Endothelial cell (in vitro differentiated cells): ENCODE measurements around the gene FLG2. TPM values are rescaled to one million over a fixed set of nuclear protein-coding genes. Genes with fewer than 3 reads are reported as not detected.

Source experiments
- DNase-seq: peaks from one replicate; pipeline ENCODE4 v3.0.0; 2021; ENCODE audit warnings: low spot score
- H3K27ac Mint-ChIP-seq: one replicate; pipeline ENCODE4 v1.8.0; 2021; ENCODE audit warnings: mixed read lengths, inconsistent platforms; ENCODE audit not compliant: unreplicated experiment
- H3K27me3 Mint-ChIP-seq: one replicate; pipeline ENCODE4 v1.8.0; 2021; ENCODE audit warnings: mild to moderate bottlenecking, moderate library complexity, mixed read lengths, inconsistent platforms; ENCODE audit not compliant: unreplicated experiment
- H3K36me3 Mint-ChIP-seq: one replicate; pipeline ENCODE4 v1.8.0; 2021; ENCODE audit warnings: mild to moderate bottlenecking, low read depth, mixed read lengths, inconsistent platforms; ENCODE audit not compliant: unreplicated experiment
- H3K4me1 Mint-ChIP-seq: one replicate; pipeline ENCODE4 v1.8.0; 2021; ENCODE audit warnings: mild to moderate bottlenecking, mixed read lengths, inconsistent platforms; ENCODE audit not compliant: unreplicated experiment
- H3K4me3 Mint-ChIP-seq: one replicate; pipeline ENCODE4 v1.8.0; 2021; ENCODE audit warnings: mild to moderate bottlenecking, mixed read lengths, inconsistent platforms; ENCODE audit not compliant: unreplicated experiment
- H3K9me3 Mint-ChIP-seq: one replicate; pipeline ENCODE4 v1.8.0; 2021; ENCODE audit warnings: mixed read lengths, inconsistent platforms; ENCODE audit not compliant: unreplicated experiment
- total RNA-seq: library from RNA; stranded (reverse); fragmentation: NEBNext Ultra II Directional; extraction: Animal tissue kit (Norgen Biotek cat#: 25700); gene quantifications from one replicate; pipeline ENCODE4 v1.2.1, GENCODE V29; 2021; ENCODE audit not compliant: unreplicated experiment
- TF ChIP-seq, protein P1 (sequence below): fragments of 200-600 bp; sonication (generic); IDR thresholded peaks from one replicate; pipeline ENCODE4 v1.5.0; 2021; ENCODE audit warnings: antibody characterized with exemption; ENCODE audit not compliant: unreplicated experiment

The FLG2 gene
- total RNA-seq, 1 donor from 2014 or later, result not detected

DNA sequence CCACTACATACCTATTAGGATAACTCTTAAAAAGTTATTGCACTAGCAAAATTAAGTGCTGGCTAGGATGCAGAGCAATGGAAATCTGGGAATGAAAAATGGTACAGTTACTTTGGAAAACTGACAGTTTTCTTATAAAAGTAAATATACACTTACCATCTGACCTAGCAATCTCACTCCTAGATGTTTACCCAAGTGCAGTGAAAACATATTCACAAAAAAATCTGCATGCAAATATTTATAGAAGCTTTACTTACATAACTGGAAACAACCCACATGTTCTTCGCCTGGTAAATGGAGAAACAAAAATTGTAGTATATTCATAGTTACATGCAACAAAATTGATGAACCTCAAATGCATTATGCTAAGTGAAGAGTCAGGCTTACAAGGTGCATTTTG lies 12.9 kb upstream of the FLG2 start:
- Mint-ChIP-seq H3K4me3 (no peak overlapping the region), H3K36me3 (no peaks in the 10 kb centered on the region), H3K27me3 (no peaks in the 10 kb centered on the region), H3K9me3 (no peaks in the 10 kb centered on the region), H3K4me1 (no peaks in the 10 kb centered on the region), H3K27ac (no peak overlapping the region)
- DNase-seq, result no peak
- TF ChIP-seq, protein P1, sequence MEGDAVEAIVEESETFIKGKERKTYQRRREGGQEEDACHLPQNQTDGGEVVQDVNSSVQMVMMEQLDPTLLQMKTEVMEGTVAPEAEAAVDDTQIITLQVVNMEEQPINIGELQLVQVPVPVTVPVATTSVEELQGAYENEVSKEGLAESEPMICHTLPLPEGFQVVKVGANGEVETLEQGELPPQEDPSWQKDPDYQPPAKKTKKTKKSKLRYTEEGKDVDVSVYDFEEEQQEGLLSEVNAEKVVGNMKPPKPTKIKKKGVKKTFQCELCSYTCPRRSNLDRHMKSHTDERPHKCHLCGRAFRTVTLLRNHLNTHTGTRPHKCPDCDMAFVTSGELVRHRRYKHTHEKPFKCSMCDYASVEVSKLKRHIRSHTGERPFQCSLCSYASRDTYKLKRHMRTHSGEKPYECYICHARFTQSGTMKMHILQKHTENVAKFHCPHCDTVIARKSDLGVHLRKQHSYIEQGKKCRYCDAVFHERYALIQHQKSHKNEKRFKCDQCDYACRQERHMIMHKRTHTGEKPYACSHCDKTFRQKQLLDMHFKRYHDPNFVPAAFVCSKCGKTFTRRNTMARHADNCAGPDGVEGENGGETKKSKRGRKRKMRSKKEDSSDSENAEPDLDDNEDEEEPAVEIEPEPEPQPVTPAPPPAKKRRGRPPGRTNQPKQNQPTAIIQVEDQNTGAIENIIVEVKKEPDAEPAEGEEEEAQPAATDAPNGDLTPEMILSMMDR, result no peak

DNA sequence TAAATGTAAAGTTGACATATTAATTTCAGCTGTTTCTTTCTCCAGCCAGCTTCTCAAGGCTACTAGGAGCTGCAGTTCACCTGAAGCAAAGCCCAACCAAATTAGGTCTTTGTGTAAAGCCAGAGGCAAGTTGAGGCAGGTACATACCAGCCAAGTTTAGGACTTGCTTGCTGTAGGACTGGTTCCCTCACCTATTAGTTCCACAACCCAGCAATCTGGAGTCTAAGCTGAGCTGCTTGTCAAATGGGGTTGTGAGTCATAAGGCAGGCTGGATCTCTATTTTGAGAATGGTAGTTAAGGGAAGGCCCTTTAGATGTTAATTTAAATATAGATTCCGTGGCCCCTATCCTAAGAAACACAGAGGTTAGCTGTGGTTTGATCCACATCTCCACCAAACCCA lies 7.6 kb upstream of the FLG2 start:
- Mint-ChIP-seq H3K36me3 (no peaks in the 10 kb centered on the region), H3K4me1 (no peaks in the 10 kb centered on the region), H3K27ac (no peak overlapping the region), H3K4me3 (no peak overlapping the region), H3K27me3 (no peaks in the 10 kb centered on the region), H3K9me3 (no peaks in the 10 kb centered on the region)
- TF ChIP-seq, protein P1, result no peak
- DNase-seq, result no peak

DNA sequence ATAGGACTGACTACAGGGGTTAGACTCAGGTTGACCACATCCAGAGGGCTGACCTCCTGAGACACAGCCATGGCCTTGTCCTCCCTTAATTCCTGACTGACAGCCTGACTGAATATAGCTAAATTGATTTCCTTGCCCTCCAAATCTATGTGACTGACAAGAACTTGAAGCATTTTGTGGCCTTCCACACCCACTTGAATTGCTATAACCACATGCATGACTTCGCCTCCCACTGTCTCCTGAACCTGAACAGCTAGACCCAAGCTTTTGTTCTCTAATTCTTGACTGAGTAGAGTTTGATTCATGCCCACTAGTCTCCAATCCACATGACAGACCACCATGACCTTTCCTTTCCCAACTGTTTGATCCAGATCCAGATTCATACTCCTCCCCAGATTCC lies 3.1 kb downstream of the FLG2 start:
- Mint-ChIP-seq H3K4me1 (no peaks in the 10 kb centered on the region), H3K4me3 (no peak overlapping the region), H3K36me3 (peaks cover 9% of the 10 kb centered on the region), H3K27ac (no peak overlapping the region), H3K27me3 (peaks cover 8% of the 10 kb centered on the region), H3K9me3 (peaks cover 5% of the 10 kb centered on the region)
- TF ChIP-seq, protein P1, result no peak
- no peak for DNase-seq

- TF ChIP-seq, protein P1, result no peak
- peaks cover 9% of the 10 kb centered on the region for H3K36me3 Mint-ChIP-seq
- peaks cover 6% of the 10 kb centered on the region for H3K27me3 Mint-ChIP-seq
- peaks cover 5% of the 10 kb centered on the region for H3K9me3 Mint-ChIP-seq
- no peak overlapping the region for H3K27ac Mint-ChIP-seq
- no peak for DNase-seq
- no peaks in the 10 kb centered on the region for H3K4me1 Mint-ChIP-seq
- no peak overlapping the region for H3K4me3 Mint-ChIP-seq
Observed at GRCh38 chr1:152349611-152350010, 10.2 kb downstream of the FLG2 start.

- no peak overlapping the region for H3K27ac Mint-ChIP-seq
- H3K36me3 Mint-ChIP-seq, result peaks cover 9% of the 10 kb centered on the region
- TF ChIP-seq, protein P1, result no peak
- H3K4me1 Mint-ChIP-seq, result no peaks in the 10 kb centered on the region
- H3K9me3 Mint-ChIP-seq, result peaks cover 5% of the 10 kb centered on the region
- peaks cover 6% of the 10 kb centered on the region for H3K27me3 Mint-ChIP-seq
- no peak overlapping the region for H3K4me3 Mint-ChIP-seq
- no peak for DNase-seq
Observed at GRCh38 chr1:152348447-152348846, 11.4 kb downstream of the FLG2 start.
